ENCODE data around the gene BORCS5.
"Not testable (repeated sequence)": the region's sequence is repeated elsewhere in the genome, so short reads cannot be mapped to it uniquely, and the experiment has no call there.

The BORCS5 gene

GRCh38 chr12:12396694-12397093 lies 39.8 kb downstream of the BORCS5 start:
- DNase-seq, result no peak

- DNase-seq, result no peak
These were observed 40.3 kb downstream of the BORCS5 start for GRCh38 chr12:12397184-12397583.

GRCh38 chr12:12398026-12398859 lies 41.4 kb downstream of the BORCS5 start:
- no peak for DNase-seq

GRCh38 chr12:12399161-12399560 lies 42.3 kb downstream of the BORCS5 start:
- DNase-seq, result no peak

GRCh38 chr12:12399776-12400305 lies 43.0 kb downstream of the BORCS5 start:
- no peak for DNase-seq

- DNase-seq, result no peak
These were observed 43.9 kb downstream of the BORCS5 start for GRCh38 chr12:12400793-12401192.

- DNase-seq, result no peak
These were observed 46.7 kb downstream of the BORCS5 start for GRCh38 chr12:12403264-12404248.

- no peak for DNase-seq
These were observed 47.4 kb downstream of the BORCS5 start for GRCh38 chr12:12404297-12404696.

- DNase-seq, result no peak
These were observed 49.0 kb downstream of the BORCS5 start for GRCh38 chr12:12405882-12406281.

- DNase-seq, result no peak
These were observed 49.9 kb downstream of the BORCS5 start for GRCh38 chr12:12406762-12407161.

GRCh38 chr12:12408265-12408690 lies 51.4 kb downstream of the BORCS5 start:
- DNase-seq, result no peak

- DNase-seq, result not testable (repeated sequence)
These were observed 52.5 kb downstream of the BORCS5 start for GRCh38 chr12:12409337-12409736.

- no peak for DNase-seq
These were observed 59.0 kb downstream of the BORCS5 start for GRCh38 chr12:12415886-12416285.

GRCh38 chr12:12419165-12419564 lies 62.3 kb downstream of the BORCS5 start:
- not testable (repeated sequence) for DNase-seq

GRCh38 chr12:12423367-12423766 lies 66.5 kb downstream of the BORCS5 start:
- DNase-seq, result no peak

- no peak for DNase-seq
These were observed 68.1 kb downstream of the BORCS5 start for GRCh38 chr12:12425001-12425400.

- no peak for DNase-seq
These were observed 68.7 kb downstream of the BORCS5 start for GRCh38 chr12:12425616-12426015.

- DNase-seq, result no peak
These were observed 70.7 kb downstream of the BORCS5 start for GRCh38 chr12:12427568-12427967.

GRCh38 chr12:12428047-12428446 lies 71.2 kb downstream of the BORCS5 start:
- no peak for DNase-seq

GRCh38 chr12:12428961-12429657 lies 72.2 kb downstream of the BORCS5 start:
- no peak for DNase-seq

- DNase-seq, result no peak
These were observed 75.5 kb downstream of the BORCS5 start for GRCh38 chr12:12432364-12432763.

- no peak for DNase-seq
These were observed 76.4 kb downstream of the BORCS5 start for GRCh38 chr12:12433203-12433731.

Data from NCI-H2107 (cell line).